Measurements from ENCODE around the gene NAT16. TPM values are rescaled to one million over a fixed set of nuclear protein-coding genes. Genes with fewer than 3 reads are reported as not detected.
"Not testable (repeated sequence)": the region's sequence is repeated elsewhere in the genome, so short reads cannot be mapped to it uniquely, and the experiment has no call there.

The NAT16 gene
- total RNA-seq, 1 experiment from 2014 or later: not detected

DNA sequence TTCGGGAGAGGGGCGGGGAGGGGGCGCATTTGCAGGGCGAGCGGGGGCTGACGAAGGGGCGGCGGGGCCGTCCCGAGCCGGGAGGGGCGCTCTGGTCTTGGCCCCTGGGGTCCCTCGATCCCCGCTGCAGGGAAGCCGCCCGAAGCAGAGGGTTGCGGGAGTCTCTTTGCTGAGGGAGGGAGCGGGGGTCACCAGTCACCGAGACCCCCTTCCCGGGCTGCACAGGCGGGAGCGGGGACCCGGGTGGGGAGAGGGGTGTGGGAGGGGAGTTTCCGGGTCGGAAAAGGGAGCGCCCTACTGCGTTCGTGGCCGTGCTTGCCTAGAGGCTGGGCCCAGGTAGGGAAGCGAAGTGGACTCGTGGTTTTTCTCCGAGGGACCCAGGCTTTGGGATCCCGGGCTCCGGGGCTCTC, 25.4 kb downstream of the NAT16 start:
- peaks cover 13% of the 10 kb centered on the region for H3K36me3 ChIP-seq
- DNase-seq (ENCODE audit: low read depth in 1 of 2, low spot score in 2 of 2): no peak
- H3K9me3 ChIP-seq (replicated peaks): no peaks in the 10 kb centered on the region; the same call in 1 of the 2 replicates
- 0 out of 2 replicates have a peak, but pooled peaks cover 2% of the 10 kb centered on the region for H3K27me3 ChIP-seq (replicated peaks)
- peak overlapping the region; percentile 45 for H3K4me3 ChIP-seq
- peaks cover 7% of the 10 kb centered on the region for H3K4me1 ChIP-seq (replicated peaks)
- no peak overlapping the region for H3K27ac ChIP-seq

DNA sequence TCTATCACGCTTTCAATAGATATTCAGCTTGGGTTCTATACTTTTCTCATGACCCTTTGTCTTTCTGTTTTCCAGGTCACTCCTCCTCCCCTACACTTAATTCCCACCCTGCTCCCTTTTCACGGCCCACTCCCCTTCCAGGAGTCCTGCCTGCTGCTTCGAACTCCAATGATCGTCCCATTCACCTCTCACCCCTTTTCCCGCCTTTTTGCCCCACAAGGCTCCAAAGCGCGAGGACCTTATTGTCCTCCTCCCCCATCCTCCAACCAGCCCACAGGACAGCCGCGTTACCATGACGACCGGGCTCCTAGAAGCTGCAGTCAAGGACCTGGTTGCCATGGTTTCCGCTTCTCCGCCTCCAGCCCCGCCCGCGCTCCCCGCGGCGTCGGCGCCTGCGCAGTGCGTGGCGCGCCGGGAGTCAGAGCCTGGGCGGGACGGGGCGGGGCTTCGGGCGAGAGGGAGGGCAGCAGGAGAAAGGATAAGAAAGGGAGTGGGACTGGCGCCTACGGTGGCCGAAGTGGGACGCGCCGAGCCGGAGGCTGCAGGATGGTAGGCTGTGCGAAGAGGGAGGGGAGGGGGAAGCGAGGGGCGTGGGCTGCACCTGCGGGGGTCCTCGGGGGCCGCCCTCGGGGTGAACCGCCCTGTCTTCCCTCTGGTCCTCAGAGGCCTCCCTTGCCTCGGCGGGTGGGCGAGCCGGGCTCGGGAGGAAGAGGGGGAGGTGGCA, 26.0 kb downstream of the NAT16 start, which contains the start of gene AP1S1:
Gene AP1S1 (plus strand): TSS at position 508 of the 724 bp plus-strand sequence. CDS start 39 bp downstream, at position 547.
- Histone ChIP-seq H3K9me3 (replicated peaks) (no peaks in the 10 kb centered on the region; the same call in 1 of the 2 replicates), H3K27ac (no peak within 1 kb of the TSS), H3K27me3 (replicated peaks) (0 out of 2 replicates have a peak, but pooled peaks cover 8% of the 10 kb centered on the region), H3K4me1 (replicated peaks) (peaks cover 7% of the 10 kb centered on the region), H3K4me3 (peak within 1 kb of the TSS; percentile 45), H3K36me3 (peaks cover 10% of the 10 kb centered on the region)
- DNase-seq (ENCODE audit: low read depth in 1 of 2, low spot score in 2 of 2): peak; percentile 94 to 96

DNA sequence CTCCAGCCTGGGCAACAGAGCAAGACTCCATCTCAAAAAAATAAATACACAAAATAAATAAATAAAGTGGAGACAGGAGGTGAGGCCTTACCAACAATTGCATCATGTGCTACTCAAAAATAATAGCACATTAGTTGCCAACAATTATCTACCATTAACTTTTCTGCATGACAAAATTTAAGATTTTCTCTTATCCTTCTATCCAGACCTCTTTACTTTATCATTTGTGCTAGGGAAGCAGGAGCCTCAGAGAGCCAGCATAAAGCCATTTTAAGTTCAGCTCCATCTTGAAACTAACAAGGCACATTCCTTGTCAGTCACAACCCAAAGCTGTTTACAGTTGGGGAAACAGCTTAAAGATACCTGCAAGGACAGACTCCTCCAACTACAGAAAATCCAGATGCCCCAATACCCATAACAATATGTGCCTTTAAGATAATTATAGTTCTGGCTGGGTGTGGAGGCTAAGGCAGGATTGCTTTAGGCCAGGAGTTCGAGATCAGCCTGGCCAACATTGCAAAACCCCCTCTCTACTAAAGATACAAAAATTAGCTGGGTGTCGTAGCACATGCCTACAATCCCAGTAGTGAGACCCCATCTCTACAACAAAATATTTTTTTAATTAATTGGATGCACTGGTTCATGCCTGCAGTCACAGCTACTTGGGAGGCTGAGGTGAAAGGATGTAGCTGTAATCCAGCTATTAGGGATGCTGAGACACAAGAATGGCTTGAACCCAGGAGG, 28.0 kb downstream of the NAT16 start:
- DNase-seq (ENCODE audit: low read depth in 1 of 2, low spot score in 2 of 2): no peak
- Histone ChIP-seq H3K27me3 (replicated peaks) (peaks cover 14% of the 10 kb centered on the region; the same call in 1 of the 2 replicates), H3K27ac (no peak overlapping the region), H3K36me3 (peaks cover 1% of the 10 kb centered on the region; the same call in 1 of the 2 replicates), H3K4me1 (replicated peaks) (peaks cover 7% of the 10 kb centered on the region), H3K9me3 (replicated peaks) (no peaks in the 10 kb centered on the region; the same call in 1 of the 2 replicates), H3K4me3 (no peak overlapping the region)

DNA sequence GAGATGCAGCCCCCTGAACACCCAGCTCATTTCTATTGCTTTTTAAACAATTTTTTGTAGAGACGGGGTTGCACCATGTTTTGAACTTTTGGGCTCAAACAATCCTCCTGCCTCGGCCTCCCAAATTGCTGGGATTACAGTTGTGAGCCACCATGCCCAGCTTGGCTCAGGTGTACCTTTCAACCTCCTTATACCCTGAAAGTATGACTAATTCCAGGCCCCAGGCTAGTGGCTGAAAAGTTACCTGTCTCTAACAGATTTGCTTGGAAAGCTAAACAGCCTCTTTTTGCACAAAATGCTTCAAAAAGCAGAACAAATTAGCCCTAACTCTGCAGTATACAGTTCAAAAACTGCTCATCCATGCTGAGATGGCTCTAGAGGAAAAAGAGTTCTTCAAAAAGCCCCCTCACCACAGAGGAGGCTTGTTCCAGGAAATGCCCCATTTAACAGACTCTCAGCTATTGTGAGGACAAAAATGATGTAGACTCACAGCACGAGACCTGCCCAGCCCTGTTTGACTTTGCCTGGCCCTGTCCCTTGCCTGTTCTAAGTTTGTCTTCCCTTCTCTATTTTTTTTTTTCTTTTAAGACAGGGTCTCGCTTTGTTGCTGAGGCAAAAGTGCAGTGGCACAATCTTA, 39.2 kb downstream of the NAT16 start:
- Histone ChIP-seq H3K27me3 (replicated peaks) (no peaks in the 10 kb centered on the region), H3K36me3 (peaks cover 14% of the 10 kb centered on the region), H3K27ac (no peak overlapping the region), H3K4me3 (no peak overlapping the region), H3K4me1 (replicated peaks) (peaks cover 36% of the 10 kb centered on the region), H3K9me3 (replicated peaks) (no peaks in the 10 kb centered on the region)
- DNase-seq (ENCODE audit: low read depth in 1 of 2, low spot score in 2 of 2): no peak

DNA sequence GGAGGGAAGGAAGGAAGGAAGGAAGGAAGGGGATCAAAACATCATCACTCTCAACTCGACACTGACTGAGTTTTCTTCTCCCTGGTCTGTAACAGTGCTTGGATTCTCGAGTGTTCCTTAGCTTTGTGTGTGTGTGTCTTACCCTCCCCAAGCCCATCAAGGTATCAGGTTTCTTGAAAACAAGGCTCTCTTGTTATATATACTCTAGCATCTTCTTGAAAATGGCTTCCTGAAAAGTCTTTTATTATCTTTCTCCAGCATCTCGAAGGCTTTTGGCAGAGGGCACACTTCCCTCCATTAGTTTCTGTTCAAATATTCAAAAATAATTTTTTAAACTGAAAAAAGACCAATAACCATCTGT, 39.8 kb downstream of the NAT16 start:
- Histone ChIP-seq H3K27ac (no peak overlapping the region), H3K36me3 (peaks cover 19% of the 10 kb centered on the region)
- no peak for DNase-seq (ENCODE audit: low read depth in 1 of 2, low spot score in 2 of 2)

DNA sequence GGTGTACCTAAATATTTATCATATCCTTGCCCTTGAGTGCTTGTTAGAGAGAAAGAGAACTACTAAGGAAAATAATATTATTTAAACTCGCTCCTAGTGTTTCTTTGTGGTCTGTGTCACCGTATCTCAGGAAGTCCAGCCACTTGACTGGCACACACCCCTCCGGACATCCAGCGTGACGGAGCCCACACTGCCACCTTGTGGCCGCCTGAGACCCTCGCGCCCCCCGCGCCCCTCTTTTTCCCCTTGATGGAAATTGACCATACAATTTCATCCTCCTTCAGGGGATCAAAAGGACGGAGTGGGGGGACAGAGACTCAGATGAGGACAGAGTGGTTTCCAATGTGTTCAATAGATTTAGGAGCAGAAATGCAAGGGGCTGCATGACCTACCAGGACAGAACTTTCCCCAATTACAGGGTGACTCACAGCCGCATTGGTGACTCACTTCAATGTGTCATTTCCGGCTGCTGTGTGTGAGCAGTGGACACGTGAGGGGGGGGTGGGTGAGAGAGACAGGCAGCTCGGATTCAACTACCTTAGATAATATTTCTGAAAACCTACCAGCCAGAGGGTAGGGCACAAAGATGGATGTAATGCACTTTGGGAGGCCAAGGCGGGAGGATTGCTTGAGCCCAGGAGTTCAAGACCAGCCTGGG, 41.8 kb downstream of the NAT16 start:
- Histone ChIP-seq H3K4me1 (replicated peaks) (peaks cover 40% of the 10 kb centered on the region), H3K27me3 (replicated peaks) (no peaks in the 10 kb centered on the region), H3K9me3 (replicated peaks) (no peaks in the 10 kb centered on the region), H3K4me3 (peak overlapping the region; percentile 13), H3K36me3 (peaks cover 24% of the 10 kb centered on the region), H3K27ac (peak overlapping the region; percentile 94)
- peak; percentile 97 for DNase-seq (ENCODE audit: low read depth in 1 of 2, low spot score in 2 of 2)

More for the DNA sequence above, 39.8 kb downstream of the NAT16 start:
- Histone ChIP-seq H3K9me3 (replicated peaks) (no peaks in the 10 kb centered on the region), H3K4me3 (no peak overlapping the region), H3K4me1 (replicated peaks) (peaks cover 36% of the 10 kb centered on the region), H3K27me3 (replicated peaks) (no peaks in the 10 kb centered on the region)

DNA sequence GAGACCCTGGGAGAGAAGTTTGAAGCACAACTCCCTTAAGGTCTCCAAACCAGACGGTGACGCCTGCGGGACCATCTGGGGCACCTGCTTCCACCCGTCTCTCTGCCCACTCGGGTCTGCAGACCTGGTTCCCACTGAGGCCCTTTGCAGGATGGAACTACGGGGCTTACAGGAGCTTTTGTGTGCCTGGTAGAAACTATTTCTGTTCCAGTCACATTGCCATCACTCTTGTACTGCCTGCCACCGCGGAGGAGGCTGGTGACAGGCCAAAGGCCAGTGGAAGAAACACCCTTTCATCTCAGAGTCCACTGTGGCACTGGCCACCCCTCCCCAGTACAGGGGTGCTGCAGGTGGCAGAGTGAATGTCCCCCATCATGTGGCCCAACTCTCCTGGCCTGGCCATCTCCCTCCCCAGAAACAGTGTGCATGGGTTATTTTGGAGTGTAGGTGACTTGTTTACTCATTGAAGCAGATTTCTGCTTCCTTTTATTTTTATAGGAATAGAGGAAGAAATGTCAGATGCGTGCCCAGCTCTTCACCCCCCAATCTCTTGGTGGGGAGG, 42.4 kb downstream of the NAT16 start:
- Histone ChIP-seq H3K36me3 (peaks cover 24% of the 10 kb centered on the region), H3K4me3 (no peak overlapping the region), H3K27ac (peak overlapping the region; percentile 94), H3K4me1 (replicated peaks) (peaks cover 40% of the 10 kb centered on the region), H3K27me3 (replicated peaks) (no peaks in the 10 kb centered on the region), H3K9me3 (replicated peaks) (no peaks in the 10 kb centered on the region)
- no peak for DNase-seq (ENCODE audit: low read depth in 1 of 2, low spot score in 2 of 2)

DNA sequence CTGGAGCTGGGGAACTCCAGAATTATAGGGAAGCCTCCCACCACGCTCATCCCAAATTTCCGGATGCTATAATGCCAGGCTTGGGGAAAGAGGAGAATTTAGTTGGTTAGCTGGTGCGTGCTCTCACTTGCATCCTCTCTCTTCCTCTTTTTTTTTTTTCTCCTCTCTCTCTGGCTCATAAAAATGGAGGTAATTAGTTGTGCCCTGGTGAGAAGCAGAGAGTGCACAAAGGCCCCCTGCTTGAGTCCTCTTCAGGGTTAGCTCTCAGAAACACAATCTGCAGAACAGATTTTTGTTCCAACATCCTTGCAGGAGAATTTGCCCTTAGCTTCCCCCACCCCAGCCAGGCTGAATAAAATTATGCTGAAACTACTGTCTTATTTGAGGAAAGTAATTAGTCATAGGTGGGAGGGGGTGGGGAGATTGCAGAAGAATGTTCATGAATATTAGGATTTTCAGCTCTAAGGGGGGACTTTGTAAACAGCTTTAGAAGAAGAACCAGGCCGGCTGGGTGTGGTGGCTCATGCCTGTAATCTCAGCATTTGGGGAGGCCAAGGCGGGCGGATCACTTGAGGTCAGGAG, 45.6 kb downstream of the NAT16 start:
- no peaks in the 10 kb centered on the region for H3K9me3 ChIP-seq (replicated peaks)
- peaks cover 45% of the 10 kb centered on the region for H3K36me3 ChIP-seq
- H3K27ac ChIP-seq: no peak overlapping the region
- no peak for DNase-seq (ENCODE audit: low read depth in 1 of 2, low spot score in 2 of 2)
- H3K4me3 ChIP-seq: no peak overlapping the region
- H3K27me3 ChIP-seq (replicated peaks): no peaks in the 10 kb centered on the region
- peaks cover 36% of the 10 kb centered on the region for H3K4me1 ChIP-seq (replicated peaks)

DNA sequence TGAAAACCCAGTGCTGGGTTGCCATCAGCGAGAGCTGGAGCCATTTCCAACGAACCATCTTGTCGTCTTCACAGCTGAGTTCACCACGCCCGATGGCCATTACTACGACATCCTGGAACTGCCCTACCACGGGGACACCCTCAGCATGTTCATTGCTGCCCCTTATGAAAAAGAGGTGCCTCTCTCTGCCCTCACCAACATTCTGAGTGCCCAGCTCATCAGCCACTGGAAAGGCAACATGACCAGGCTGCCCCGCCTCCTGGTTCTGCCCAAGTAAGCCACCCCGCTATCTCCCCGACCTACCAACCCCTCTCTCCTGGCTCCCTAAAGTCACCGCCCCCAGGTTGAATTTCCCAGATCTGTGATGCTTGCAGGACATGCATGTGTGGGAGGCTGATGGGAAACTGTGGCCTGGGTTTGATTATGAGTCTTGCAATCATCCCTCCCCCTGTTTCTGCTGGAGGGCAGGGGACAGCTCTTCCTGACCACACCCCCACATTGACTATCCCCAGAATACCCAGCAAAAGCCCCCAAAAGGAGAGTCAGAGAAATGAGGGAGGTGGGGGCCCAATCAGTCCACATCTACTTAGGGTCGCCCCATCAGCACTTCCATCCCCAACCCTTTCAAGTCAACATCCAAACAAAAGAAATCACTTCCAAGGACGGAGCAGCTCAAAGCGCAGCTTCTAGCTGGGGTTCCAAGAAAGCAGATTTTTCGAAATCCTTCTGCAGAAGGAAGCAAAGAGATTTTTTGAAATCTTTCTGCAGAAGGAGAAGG, 46.3 kb downstream of the NAT16 start:
- H3K27me3 ChIP-seq (replicated peaks): no peaks in the 10 kb centered on the region
- no peak for DNase-seq (ENCODE audit: low read depth in 1 of 2, low spot score in 2 of 2)
- peaks cover 29% of the 10 kb centered on the region for H3K4me1 ChIP-seq (replicated peaks)
- no peaks in the 10 kb centered on the region for H3K9me3 ChIP-seq (replicated peaks)
- H3K36me3 ChIP-seq: peaks cover 45% of the 10 kb centered on the region
- H3K27ac ChIP-seq: no peak overlapping the region
- H3K4me3 ChIP-seq: no peak overlapping the region

DNA sequence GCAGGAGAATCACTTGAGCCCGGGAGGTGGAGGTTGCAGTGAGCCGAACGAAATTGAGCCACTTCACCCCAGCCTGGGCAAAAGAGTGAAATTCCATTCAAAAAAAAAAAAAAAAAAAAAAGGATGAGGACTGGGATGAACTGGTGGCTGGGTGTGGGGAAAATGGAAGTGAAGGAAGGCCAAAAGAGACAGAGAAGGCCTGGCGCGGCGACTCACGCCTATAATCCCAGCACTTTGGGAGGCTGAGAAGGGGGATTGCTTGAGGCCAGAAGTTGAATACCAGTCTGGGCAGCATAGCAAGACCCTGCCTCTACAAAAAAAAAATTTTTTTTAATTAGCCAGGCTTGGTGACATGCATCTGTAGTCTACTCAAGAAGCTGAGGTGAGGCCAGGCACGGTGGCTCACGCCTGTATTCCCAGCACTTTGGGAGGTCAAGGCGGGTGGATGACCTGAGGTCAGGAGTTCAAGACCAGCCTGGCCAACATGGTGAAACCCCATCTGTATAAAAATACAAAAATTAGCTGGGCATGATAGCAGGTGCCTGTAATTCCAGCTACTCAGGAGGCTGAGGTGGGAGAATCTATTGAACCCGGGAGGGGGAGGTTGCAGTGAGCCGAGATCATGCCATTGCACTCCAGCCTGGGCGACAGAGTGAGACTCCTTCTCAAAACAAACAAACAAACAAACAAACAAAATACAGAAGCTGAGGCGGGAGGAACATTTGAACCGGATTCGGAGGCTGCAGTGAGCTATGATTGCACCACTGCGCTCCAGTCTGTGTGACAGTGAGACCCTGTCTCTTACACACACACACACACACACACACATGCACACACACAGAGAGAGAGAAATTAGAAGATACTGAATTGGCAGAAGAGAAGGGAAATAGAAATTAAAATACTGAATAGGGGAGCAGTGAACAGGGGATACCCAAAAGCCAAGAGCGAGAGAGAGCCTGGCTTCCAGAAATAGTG, 47.2 kb downstream of the NAT16 start:
- not testable (repeated sequence) for H3K27ac ChIP-seq; DNase-seq (ENCODE audit: low read depth in 1 of 2, low spot score in 2 of 2); H3K4me3 ChIP-seq; H3K27me3 ChIP-seq (replicated peaks); H3K9me3 ChIP-seq (replicated peaks)
- peaks cover 29% of the 10 kb centered on the region for H3K4me1 ChIP-seq (replicated peaks)
- peaks cover 45% of the 10 kb centered on the region for H3K36me3 ChIP-seq

DNA sequence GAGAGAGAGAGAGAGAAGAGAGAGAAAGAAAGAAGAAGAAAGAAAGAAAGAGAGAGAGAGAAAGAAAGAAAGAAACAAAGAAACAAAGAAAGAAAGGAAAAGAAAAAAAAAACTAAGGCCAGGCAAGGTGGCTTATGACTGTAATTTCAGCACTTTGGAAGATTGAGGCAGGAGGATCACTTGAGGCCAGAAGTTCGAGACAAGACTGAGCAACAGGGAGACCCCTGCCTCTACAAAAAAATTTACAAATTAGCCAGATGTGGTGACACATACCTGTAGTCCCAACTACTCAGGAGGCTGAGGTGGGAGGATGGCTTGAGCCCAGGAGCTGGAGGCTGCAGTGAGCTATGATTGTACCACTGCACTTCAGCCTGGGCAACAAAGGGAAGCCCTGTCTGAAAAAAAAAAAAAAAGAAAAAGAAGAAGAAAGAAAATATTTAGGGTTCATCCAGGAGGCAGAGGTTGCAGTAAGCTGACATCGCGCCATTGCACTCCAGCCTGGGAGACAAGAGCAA, 50.4 kb downstream of the NAT16 start:
- Histone ChIP-seq H3K9me3 (replicated peaks) (no peaks in the 10 kb centered on the region), H3K4me3 (no peak overlapping the region), H3K27ac (no peak overlapping the region), H3K27me3 (replicated peaks) (no peaks in the 10 kb centered on the region), H3K36me3 (peaks cover 25% of the 10 kb centered on the region), H3K4me1 (replicated peaks) (peaks cover 46% of the 10 kb centered on the region)
- DNase-seq (ENCODE audit: low read depth in 1 of 2, low spot score in 2 of 2): no peak

Measured in SJSA1 (cell line).